ENCODE data around the gene S100A12.
"Not testable (repeated sequence)": the region's sequence is repeated elsewhere in the genome, so short reads cannot be mapped to it uniquely, and the experiment has no call there.

The S100A12 gene

DNA sequence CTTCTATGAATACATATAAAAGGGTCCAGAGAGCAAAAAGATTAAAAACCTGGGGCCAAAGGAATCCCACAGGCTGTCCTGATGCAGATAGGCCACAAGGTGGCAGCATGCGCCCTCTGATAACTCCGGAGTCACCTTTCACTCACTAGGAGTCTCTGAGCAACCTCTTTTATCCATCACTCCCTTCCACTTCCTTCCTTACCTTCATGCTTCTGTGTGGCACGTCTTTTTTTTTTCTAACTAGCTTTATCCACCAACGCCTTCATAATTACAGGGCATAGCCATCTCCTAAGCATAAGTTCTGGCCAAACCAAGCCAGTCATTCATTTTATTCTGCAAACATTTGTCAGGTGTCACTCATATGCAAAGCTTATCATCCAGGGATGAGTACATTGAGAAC is 22.9 kb downstream of the S100A12 start:
- peak; percentile 41 for DNase-seq (ENCODE audit: low read depth)

DNA sequence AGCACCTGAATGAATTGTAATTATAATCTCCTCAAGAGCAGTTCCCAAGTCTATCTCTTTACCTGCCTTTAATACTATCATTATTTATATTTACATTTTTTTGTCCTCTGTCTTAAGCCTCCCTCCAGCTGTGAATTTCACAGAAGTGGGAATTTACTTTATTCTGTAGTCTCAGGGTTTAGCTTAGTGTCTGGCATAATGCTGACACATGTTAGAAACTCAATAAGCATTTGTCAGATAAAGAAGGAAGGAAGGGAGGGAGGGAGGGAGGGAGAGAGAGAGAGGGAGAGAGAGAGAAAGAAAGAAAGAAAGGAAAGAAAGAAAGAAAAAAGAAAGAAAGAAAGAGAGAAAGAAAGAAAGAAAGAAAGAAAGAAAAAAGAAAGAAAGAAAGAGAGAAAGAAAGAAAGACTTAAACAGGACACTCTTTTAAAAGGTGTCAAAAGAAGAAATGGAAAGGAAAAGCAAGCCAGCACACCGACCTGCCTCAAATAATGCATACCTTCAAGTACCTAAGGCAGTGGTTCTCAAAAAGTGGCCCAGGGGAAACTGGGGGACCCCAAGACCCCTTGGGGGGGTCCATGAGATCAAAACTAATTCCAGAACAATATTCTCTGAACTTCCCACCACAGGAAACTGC is 25.0 kb downstream of the S100A12 start:
- no peak for DNase-seq (ENCODE audit: low read depth)

- DNase-seq (ENCODE audit: low read depth), result no peak
Observed at GRCh38 chr1:153349363-153350320, 25.8 kb downstream of the S100A12 start.

GRCh38 chr1:153348511-153349362 is 26.7 kb downstream of the S100A12 start, which contains the start of gene PGLYRP4:
Gene PGLYRP4 (minus strand): TSS chr1:153348841. CDS start chr1:153347932, 909 bp downstream.
- DNase-seq (ENCODE audit: low read depth), result no peak

DNA sequence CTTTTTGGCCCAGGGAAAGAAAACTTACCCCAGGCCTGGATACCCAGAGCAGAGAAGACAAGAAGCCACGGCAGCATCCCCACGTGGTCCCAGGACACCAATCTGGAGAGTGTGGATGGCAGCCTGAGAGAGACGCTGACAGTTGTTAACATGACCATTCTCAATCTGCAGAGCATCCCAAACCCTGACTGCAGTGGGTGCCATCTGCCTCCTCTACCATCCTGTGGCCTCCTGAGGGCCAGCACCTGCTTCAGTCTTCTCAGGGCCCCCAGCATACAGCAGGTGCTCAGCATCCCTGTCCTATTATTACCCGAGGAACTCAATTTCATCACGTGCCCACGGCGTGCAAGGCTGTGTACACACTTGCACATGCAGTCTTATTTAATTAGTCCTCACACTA is 27.6 kb downstream of the S100A12 start:
- DNase-seq (ENCODE audit: low read depth), result no peak

- not testable (repeated sequence) for DNase-seq (ENCODE audit: low read depth)
Observed at GRCh38 chr1:153347049-153347448, 28.4 kb downstream of the S100A12 start.

GRCh38 chr1:153346077-153346723 is 29.2 kb downstream of the S100A12 start:
- DNase-seq (ENCODE audit: low read depth), result no peak

- DNase-seq (ENCODE audit: low read depth), result no peak
Observed at GRCh38 chr1:153345187-153346076, 30.0 kb downstream of the S100A12 start.

GRCh38 chr1:153344718-153345025 is 30.7 kb downstream of the S100A12 start:
- DNase-seq (ENCODE audit: low read depth), result no peak

GRCh38 chr1:153343811-153344717 is 31.4 kb downstream of the S100A12 start:
- DNase-seq (ENCODE audit: low read depth), result no peak

GRCh38 chr1:153343040-153343681 is 32.3 kb downstream of the S100A12 start:
- no peak for DNase-seq (ENCODE audit: low read depth)

DNA sequence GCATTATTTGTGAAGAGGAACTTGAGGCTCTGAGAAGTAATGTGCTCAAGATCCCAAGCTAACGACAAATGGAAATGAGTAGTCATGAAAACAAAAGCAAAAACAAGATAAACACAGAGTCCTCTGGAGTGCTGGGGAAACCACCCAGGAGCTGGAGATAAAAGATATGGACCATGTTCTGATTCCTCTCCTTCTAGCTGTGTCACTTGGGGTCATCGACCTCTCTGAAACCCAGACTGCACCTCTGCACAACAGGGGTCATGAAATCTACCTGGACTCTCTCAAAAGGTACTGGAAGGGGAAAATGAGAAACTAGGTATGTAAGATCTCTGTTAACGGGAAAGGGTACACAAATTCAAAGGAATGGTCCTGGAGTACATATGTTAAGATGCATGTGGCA is 33.2 kb downstream of the S100A12 start:
- no peak for DNase-seq (ENCODE audit: low read depth)

- no peak for DNase-seq (ENCODE audit: low read depth)
Observed at GRCh38 chr1:153341431-153341934, 33.9 kb downstream of the S100A12 start.

DNA sequence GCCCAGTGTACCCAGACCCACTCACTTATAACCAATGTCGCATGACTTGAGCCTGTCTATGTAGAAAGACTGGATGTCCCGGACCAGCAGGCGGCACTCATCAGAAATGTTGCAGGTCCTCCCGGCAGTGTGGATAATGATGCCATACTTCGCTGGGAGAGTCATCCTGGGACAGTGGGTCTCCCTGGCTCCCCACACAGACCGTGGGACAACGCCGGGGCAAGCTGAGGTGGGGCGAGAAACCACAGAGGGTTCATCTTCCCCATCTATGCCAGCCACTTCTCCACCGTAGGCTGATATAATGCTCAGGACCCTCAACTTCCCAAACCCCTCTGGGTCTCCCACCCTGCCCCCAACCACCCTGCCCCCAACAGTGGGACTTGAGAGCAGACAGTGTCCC is 35.1 kb downstream of the S100A12 start:
- no peak for DNase-seq (ENCODE audit: low read depth)

DNA sequence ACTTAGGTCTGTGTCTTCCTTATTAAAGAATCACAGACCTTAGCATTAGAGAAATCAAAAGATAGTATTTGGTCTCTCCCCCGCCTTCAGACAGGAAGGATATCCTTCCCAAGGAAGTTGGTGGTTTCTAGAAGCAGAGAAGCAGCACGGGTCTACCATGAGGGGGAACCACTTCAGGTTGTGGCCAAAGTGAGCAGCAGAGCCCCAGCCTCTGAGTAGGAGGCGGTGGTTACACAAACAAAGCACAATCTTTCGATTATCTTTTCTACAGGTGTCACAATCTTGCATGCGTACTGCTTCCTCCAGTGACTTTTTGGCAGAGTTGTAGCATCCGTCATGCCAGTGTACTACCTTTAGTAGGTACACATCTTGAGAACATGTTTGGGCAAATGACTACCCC is 35.6 kb downstream of the S100A12 start:
- DNase-seq (ENCODE audit: low read depth), result no peak

- no peak for DNase-seq (ENCODE audit: low read depth)
Observed at GRCh38 chr1:153337980-153338853, 37.2 kb downstream of the S100A12 start.

DNA sequence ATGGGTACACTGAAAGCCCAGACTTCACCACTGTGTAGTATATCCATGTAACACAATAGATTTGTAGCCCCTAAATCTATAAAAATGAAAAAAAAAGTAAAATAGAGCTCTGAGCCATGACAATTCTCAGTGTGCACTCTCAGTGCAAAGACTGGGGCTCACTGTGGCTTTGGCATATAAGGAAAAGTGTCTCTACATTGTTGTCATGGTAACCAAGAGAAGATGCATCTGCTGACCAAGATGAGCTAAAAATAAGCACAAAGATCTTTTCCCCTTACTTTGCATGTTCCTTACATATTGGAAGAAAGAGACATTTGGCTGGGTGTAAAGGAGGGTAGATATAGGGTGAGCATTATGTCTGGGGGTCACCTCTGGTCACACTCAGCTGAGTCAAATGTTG is 38.8 kb downstream of the S100A12 start:
- no peak for DNase-seq (ENCODE audit: low read depth)

DNA sequence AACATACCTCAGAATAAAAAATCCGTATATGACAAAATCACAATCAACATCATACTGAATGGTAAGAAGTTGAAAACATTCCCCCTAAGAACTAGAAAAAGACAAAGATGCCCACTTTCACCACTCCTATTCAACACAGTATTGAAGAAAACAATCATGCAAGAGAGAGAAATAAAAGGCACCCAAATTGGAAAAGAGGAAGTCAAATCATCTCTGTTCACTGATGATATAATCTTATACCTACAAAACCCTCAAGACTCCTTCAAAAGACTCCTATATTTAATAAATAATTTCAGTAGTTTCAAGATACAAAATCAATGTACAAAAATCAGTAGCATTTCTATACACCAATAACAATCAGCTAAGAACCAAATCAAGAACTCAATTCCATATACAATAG is 41.5 kb downstream of the S100A12 start:
- no peak for DNase-seq (ENCODE audit: low read depth)
